GM18907 (cell line): Measurements from ENCODE around the gene SPTSSA.
A peak's percentile ranks its signal among the peaks of the same experiment; 100 is the strongest.
"Not testable (repeated sequence)": the region's sequence is repeated elsewhere in the genome, so short reads cannot be mapped to it uniquely, and the experiment has no call there.

Experiments used
- ATAC-seq: cut with Tn5 transposase; IDR thresholded peaks from one replicate; pipeline ENCODE4 v1.9.1; 2021; ENCODE audit warnings: mild to moderate bottlenecking, moderate library complexity; ENCODE audit not compliant: unreplicated experiment

Gene SPTSSA

GRCh38 chr14:34462132-34462893 is at the start of gene SPTSSA:
SPTSSA (minus strand) TSS chr14:34462240; CDS start chr14:34462207, 33 bp downstream.
- ATAC-seq, result peak; percentile 89

DNA sequence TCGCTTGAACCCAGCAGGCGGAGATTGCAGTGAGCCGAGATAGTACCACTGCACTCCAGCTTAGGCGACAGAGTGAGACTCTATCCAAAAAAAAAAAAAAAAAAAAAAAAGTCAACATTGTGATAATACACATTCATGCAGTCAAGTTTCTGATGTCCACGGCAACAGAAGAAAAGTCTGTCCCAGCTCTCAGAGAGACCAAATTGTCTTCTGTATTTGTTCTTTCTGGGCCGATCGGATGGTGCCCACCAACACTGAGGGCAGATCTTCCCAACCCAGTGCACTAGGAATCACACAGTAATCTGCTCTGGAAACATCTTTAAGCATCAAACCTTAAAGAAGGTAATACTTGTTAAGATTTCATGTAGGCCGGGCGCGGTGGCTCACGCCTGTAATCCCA is 45.8 kb upstream of the SPTSSA start:
- ATAC-seq, result no peak

DNA sequence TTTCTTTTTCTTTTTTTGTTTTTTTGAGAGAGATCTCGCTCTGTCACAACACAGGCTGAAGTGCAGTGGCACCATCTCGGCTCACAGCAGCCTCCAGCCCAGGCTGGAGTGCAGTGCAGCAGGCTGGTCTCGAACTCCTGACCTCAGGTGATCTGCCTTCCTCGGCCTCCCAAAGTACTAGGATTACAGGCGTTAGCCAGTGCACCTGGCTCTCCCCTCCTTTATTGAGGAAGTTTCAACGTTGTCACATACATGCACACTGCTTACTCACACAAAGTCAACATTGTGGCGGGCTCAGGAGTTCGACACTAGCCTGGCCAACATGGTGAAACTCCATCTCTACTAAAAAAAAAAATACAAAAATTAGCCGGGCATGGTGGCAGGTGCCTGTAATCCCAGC is 45.4 kb upstream of the SPTSSA start:
- no peak for ATAC-seq

DNA sequence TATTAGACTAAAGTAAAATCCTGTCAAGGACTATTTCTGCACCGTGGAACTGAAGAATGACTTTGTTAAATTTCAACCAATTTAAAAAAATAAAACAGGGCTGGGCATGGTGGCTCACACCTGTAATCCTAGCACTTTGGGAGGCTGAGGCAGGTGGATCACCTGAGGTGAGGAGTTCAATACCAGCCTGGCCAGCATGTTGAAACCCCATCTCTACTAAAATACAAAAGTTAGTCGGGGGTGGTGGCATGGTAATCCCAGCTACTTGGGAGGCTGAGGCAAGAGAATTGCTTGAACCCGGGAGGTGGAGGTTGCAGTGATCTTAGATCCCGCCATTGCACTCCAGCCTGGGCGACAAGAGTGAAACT is 43.1 kb upstream of the SPTSSA start:
- ATAC-seq, result not testable (repeated sequence)

DNA sequence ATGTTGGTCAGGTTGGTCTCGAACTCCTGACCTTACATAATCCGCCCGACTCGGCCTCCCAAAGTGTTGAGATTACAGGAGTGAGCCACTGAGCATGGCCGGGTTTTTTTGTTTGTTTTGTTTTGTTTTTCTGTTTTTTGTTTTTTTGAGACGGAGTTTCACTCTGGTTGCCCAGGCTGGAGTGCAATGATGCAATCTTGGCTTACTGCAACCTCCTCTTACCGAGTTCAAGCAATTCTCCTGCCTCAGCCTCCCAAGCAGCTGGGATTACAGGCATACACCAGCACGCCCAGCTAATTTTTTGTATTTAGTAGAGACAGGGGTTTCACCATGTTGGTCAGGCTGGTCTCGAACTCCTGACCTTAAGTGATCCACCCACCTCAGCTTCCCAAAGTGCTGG is 42.0 kb upstream of the SPTSSA start:
- not testable (repeated sequence) for ATAC-seq

DNA sequence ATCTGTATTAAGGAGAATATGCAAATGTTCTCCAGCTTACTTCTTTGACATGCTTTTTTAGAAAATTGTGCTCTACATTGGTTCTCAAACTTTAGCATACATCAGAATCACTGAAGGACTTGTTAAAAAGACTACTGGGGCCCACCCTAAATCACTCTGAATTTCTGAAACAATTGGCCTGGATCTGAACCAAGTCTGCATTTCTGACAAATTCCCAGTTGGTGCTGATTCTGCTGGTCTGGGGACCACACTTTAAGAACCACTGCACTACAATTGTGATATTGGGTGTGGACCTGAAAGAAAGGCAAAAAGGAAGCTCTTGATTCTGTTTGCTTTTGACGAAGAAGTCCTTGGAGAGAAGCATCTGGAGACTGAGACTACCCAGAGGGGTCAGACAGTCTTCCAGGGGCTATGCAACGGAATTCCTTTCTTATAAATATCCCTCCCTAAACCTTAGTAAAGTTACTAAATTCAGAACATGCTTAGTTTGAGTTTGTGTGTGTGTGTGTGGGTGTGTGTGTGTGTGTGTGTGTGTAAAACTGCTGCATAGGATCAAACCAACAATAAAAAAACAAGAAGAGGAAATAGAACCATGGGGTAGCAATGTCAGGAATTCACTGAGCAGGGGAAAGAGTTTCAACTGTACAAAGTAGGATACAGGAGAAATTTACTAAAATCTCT is 40.6 kb upstream of the SPTSSA start:
- ATAC-seq, result no peak

DNA sequence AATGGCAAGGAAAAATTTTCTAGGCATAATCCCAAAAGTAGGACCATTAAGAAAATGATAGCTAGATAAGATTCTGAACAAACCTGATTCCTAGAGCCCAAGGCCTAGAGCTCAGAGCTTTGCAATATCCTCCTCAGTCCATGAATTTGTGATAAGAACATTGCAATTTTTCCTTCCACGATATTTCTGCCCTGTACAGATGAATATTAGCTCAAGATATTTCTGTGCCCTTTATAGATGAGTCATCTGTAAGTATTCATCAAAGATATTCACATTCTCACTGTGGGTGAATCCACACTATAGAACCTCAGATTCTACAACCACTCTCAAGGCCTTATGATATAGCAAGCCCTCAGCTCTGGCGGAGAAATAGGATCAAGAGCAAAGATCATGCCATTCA is 40.0 kb upstream of the SPTSSA start:
- ATAC-seq, result no peak

DNA sequence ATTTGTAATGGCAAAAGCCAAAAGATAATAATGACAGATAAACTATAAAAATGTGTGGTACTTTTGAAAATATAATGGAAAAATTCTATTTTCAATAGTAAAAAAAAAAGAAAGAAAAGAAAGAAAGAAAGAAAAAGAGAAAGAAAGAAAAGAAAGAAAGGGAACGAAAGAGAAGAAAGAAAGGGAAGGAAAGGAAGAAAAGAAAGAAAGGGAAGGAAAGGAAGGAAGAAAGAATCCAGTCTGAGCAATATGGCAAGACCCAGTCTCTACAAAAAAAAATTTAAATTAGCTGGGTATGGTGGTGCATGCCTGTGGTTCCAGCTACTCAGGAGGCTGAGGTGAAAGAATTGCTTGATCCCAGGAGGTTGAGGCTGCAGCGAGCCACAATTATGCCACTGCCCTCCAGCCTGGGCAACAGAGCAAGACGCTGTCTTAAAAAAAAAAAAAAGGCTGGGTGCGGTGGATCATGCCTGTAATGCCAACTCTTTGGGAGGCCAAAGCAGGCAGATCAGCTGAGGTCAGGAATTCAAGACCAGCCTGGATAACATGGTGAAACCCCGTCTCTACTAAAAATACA is 39.1 kb upstream of the SPTSSA start:
- ATAC-seq, result no peak

GRCh38 chr14:34498684-34499412 is 36.8 kb upstream of the SPTSSA start:
- peak; percentile 52 for ATAC-seq

GRCh38 chr14:34496679-34497513 is 34.9 kb upstream of the SPTSSA start:
- ATAC-seq, result no peak

DNA sequence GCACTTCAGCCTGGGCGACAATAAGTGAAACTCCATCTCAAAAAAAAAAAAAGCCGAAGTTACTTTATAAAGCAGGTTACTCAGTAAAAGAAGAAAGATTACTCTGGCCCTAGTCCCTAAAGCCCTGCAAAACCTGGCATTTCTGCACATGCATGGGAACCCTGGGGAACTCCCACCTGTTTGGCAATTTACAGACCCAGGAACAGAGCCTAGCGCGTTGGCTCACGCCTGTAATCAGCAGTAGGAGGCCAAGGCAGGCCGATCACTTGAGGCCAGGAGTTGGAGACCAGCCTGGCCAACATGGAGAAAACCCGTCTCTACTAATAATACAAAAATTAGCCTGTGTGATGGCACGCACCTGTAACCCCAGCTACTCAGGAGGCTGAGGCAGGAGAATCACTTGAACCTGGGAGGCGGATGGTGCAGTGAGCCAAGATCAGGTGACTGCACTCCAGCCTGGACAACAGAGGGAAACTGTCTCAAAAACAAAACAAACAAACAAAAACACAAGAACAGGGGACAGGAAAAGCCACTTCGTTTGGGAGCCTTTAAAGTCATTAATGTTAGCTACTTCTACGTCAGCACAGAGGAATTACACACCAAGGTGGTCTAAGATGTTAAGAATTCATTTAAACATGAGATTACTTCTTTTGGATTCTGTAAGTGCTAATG is 34.1 kb upstream of the SPTSSA start:
- ATAC-seq, result no peak

DNA sequence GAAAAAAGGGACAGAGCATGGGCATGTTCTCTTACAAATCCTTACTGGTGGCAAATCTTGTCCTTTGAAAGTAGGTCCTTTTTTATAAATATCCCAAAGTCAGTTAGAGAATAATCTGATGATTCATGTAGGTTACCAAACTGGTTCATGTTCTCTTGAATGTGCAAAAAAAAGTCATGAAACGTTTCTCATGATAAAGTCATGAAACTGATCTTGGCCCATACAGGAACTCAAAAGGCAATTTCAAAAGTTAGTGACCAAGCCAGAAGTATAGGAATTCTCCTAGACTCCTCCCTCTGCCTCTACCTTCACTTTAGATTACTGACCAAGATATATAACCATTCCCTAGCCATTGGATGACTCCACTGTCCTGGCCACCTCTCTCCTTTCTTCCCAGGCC is 27.3 kb upstream of the SPTSSA start:
- no peak for ATAC-seq

DNA sequence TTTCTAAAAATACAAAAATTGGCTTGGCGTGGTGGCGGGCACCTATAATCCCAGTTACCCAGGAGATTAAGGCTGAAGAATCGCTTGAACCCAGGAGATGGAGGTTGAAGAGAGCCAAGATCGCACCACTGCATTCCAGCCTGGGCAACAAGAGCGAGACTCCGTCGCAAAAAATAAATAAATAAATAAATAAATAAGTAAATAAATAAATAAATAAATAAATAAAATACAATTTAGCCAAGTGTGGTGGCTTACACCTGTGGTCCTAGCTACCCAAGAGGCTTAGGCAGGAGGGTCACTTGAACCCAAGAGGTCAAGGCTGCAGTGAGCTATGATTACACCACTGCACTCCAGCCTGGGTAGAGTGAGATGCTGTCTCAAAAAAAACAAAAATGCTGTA is 26.5 kb upstream of the SPTSSA start:
- ATAC-seq, result no peak

DNA sequence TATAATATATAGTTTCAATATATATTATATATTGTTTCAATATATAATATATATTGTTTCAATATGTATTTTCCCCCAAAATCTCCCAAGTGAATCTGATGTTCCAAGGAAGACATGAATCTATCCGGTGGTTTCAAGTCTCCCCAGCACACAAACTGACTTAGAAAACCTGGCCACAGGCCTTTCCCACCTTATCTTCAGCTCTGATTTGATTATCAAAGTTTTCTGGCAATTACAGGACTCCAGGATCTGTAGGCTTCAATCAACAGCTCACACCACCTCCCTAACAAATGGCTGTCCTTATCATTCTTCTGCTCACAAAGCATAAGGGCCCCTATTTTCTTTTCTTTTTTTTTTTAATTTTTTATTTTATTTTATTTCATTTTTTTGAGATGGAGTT is 22.7 kb upstream of the SPTSSA start:
- no peak for ATAC-seq

GRCh38 chr14:34482463-34482862 is 20.4 kb upstream of the SPTSSA start:
- ATAC-seq, result no peak

DNA sequence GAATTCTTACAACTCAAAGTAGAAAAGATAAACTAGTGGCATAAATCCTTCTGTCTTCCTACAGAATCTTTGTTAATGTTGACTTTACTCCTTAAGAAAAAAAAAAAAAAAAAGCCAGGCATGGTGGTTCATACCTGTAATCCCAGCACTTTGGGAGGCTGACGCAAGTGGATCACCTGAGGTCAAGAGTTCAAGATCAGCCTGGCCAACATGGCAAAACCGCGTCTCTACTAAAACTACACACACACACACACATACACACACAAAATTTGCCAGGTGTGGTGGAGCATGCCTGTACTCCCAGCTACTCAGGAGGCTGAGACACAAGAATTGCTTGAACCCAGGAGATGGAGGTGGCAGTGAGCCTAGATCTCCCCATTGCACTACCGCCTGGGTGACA is 17.7 kb upstream of the SPTSSA start:
- no peak for ATAC-seq

- ATAC-seq, result no peak
These were observed 16.2 kb upstream of the SPTSSA start for GRCh38 chr14:34478261-34478660.

GRCh38 chr14:34476036-34476435 is 14.0 kb upstream of the SPTSSA start:
- ATAC-seq, result not testable (repeated sequence)

GRCh38 chr14:34475163-34475562 is 13.1 kb upstream of the SPTSSA start:
- ATAC-seq, result no peak

DNA sequence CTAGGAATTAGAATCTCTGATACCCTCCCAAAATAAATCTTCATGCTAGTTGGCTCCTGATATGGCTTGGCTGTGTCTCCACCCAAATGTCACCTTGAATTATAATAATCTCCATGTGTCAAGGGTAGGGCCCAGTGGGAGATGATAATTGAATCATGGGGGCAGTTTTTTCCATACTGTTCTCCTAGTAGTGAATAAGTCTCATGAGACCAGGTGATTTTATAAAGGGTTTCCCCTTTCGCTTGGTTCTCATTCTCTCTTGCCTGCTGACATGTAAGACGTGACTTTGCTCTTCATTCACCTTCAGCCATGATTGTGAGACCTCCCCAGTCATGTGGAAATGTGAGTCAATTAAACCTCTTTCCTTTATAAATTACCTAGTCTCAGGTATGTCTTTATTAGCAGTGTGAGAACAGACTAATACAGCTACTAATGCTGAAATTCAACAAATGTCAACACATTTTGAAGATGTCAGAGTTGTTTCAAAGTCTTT is 12.2 kb upstream of the SPTSSA start:
- no peak for ATAC-seq
